HCT116 (cell line): ENCODE measurements around the gene KLHL22. TPM values are rescaled to one million over a fixed set of nuclear protein-coding genes. Genes with fewer than 3 reads are reported as not detected.

Source experiments
- ATAC-seq: fragments of 200-7000 bp; cut with Tn5 transposase; 2 replicates; pipeline ENCODE4 v1.9.1; 2020; ENCODE audit warnings: mild to moderate bottlenecking, moderate library complexity
- BruUV-seq: library from RNA; stranded (reverse); fragments of 400-500 nt; replicated peaks from 2 replicates; lab custom pipeline; 2021; lab: Mats Ljungman, UMichigan
- CTCF ChIA-PET: fragments of 300-600 bp; sonication (Branson Sonifier 250); formaldehyde crosslinking; loops from one replicate; lab custom pipeline; 2021; ENCODE audit warnings: antibody characterized with exemption; lab: Charles Lee
- POLR2A ChIA-PET: fragments of 300-600, 350-600 bp; sonication (Branson Sonifier 250); formaldehyde crosslinking; loops from one replicate; lab custom pipeline; 2021; ENCODE audit warnings: antibody characterized with exemption; lab: Charles Lee
- RAD21 ChIA-PET, 2 experiments: fragments of 300-600 bp; sonication (Branson Sonifier 250); formaldehyde crosslinking; loops; one replicate each; lab custom pipeline; 2023; ENCODE audit warnings: low total read pairs in 2 of 2; ENCODE audit not compliant: uncharacterized antibody in 2 of 2, unreplicated experiment in 2 of 2, low non-redundant PET in 1 of 2; lab: Charles Lee
- DNase-seq: peaks from one replicate; pipeline ENCODE4 v3.0.0-alpha.2; 2010; ENCODE audit warnings: low read depth, low spot score
- H2AFZ ChIP-seq: fragments of 200-600 bp; shearing (Covaris generic), sonication (generic); 2 replicates; pipeline ENCODE4 v1.6.1; 2017; ENCODE audit warnings: low read depth, mixed run types, mixed read lengths, antibody characterized with exemption, low read length; ENCODE audit not compliant: poor library complexity, severe bottlenecking
- H3K27ac ChIP-seq: 2 replicates; pipeline ENCODE4 v1.5.1; 2012; ENCODE audit warnings: low read depth, low read length
- H3K27me3 ChIP-seq: fragments of 200-600 bp; sonication (generic); 2 replicates; pipeline ENCODE4 v1.6.1; 2016; ENCODE audit warnings: mixed run types, low read length, mixed read lengths; ENCODE audit not compliant: insufficient read depth
- H3K36me3 ChIP-seq, 2 experiments: fragments of 200-500 bp in 1 of 2; fragments of 200-600 bp in 1 of 2; sonication (Bioruptor generic) in 1 of 2; sonication (generic) in 1 of 2; 2 replicates each; pipeline versions ENCODE4 v1.5.1 to v1.6.1; 2014 to 2016; ENCODE audit warnings: low read length in 2 of 2, inconsistent platforms in 1 of 2, mixed read lengths in 1 of 2, mixed run types in 1 of 2; ENCODE audit not compliant: insufficient read depth in 2 of 2, control insufficient read depth in 1 of 2
- H3K4me1 ChIP-seq, 2 experiments: fragments of 200-600 bp in 1 of 2; sonication (generic) in 1 of 2; 2 replicates each; pipeline versions ENCODE4 v1.5.1 to v1.6.1; 2012 to 2017; ENCODE audit warnings: low read length in 2 of 2, inconsistent platforms in 1 of 2, mild to moderate bottlenecking in 1 of 2, mixed read lengths in 1 of 2, mixed run types in 1 of 2, moderate library complexity in 1 of 2; ENCODE audit not compliant: insufficient read depth in 2 of 2, control insufficient read depth in 1 of 2
- H3K4me2 ChIP-seq: fragments of 200-600 bp; sonication (generic); 2 replicates; pipeline ENCODE4 v1.6.1; 2017; ENCODE audit warnings: mixed run types, low read length, mixed read lengths
- H3K4me3 ChIP-seq, 2 experiments: fragments of 200-600 bp in 1 of 2; sonication (generic) in 1 of 2; replicated peaks in 1 of 2; 2 replicates each; pipeline ENCODE4 v1.5.1; 2011 to 2016; ENCODE audit warnings: low read length in 2 of 2, control low read depth in 1 of 2, low read depth in 1 of 2, mild to moderate bottlenecking in 1 of 2, mixed read lengths in 1 of 2, mixed run types in 1 of 2
- H3K79me2 ChIP-seq: fragments of 200-600 bp; sonication (generic); 2 replicates; pipeline ENCODE4 v1.6.1; 2017; ENCODE audit warnings: mild to moderate bottlenecking, mixed run types, low read length, moderate library complexity, mixed read lengths; ENCODE audit not compliant: insufficient read depth
- H3K9ac ChIP-seq: fragments of 200-600 bp; sonication (generic); 2 replicates; pipeline ENCODE4 v1.6.1; 2016; ENCODE audit warnings: low read length, mixed read lengths
- H3K9me2 ChIP-seq: fragments of 200-600 bp; sonication (generic), shearing (Covaris generic); 2 replicates; pipeline ENCODE4 v1.6.1; 2017; ENCODE audit warnings: mixed run types, mild to moderate bottlenecking, moderate library complexity; ENCODE audit not compliant: insufficient read depth
- H3K9me3 ChIP-seq, 2 experiments: fragments of 200-500 bp in 1 of 2; fragments of 200-600 bp in 1 of 2; sonication (Bioruptor generic) in 1 of 2; sonication (generic) in 1 of 2; 2 replicates each; pipeline ENCODE4 v1.6.1; 2014 to 2017; ENCODE audit warnings: low read length in 2 of 2, mixed read lengths in 2 of 2, inconsistent platforms in 1 of 2, low read depth in 1 of 2, mild to moderate bottlenecking in 1 of 2, mixed run types in 1 of 2, moderate library complexity in 1 of 2; ENCODE audit not compliant: control insufficient read depth in 1 of 2, insufficient read depth in 1 of 2
- H4K20me1 ChIP-seq: fragments of 200-600 bp; sonication (generic), shearing (Covaris generic); 2 replicates; pipeline ENCODE4 v1.6.1; 2017; ENCODE audit warnings: mixed run types, mild to moderate bottlenecking, moderate library complexity; ENCODE audit not compliant: insufficient read depth
- ATF3 ChIP-seq: IDR thresholded peaks from 2 replicates; pipeline ENCODE4 v1.6.1; 2012
- CBX3 ChIP-seq: IDR thresholded peaks from 2 replicates; pipeline ENCODE4 v1.6.1; 2012; ENCODE audit warnings: low read depth
- CEBPB ChIP-seq: IDR thresholded peaks from 2 replicates; pipeline ENCODE4 v1.6.1; 2012; ENCODE audit warnings: low read depth
- CTCF ChIP-seq, 3 experiments: fragments of 200-600 bp in 1 of 3; sonication (generic) in 1 of 3; IDR thresholded peaks in 2 of 3; conservative IDR thresholded peaks in 1 of 3; 2 replicates each; pipeline ENCODE4 v1.5.1; 2012 to 2017; ENCODE audit warnings: low read depth in 2 of 3, low read length in 2 of 3, antibody characterized with exemption in 1 of 3, borderline replicate concordance in 1 of 3, control low read depth in 1 of 3, mild to moderate bottlenecking in 1 of 3, mixed read lengths in 1 of 3, mixed run types in 1 of 3, moderate library complexity in 1 of 3; ENCODE audit not compliant: insufficient read depth in 1 of 3
- EZH2phosphoT487 ChIP-seq: fragments of 200-600 bp; IDR thresholded peaks from 2 replicates; pipeline ENCODE4 v1.6.1; 2018; ENCODE audit warnings: antibody characterized with exemption, borderline replicate concordance
- FOSL1 ChIP-seq: IDR thresholded peaks from 2 replicates; pipeline ENCODE4 v1.6.1; 2012; ENCODE audit warnings: low read depth
- JUND ChIP-seq: IDR thresholded peaks from 2 replicates; pipeline ENCODE4 v1.6.1; 2012
- POLR2A ChIP-seq: IDR thresholded peaks from 2 replicates; pipeline ENCODE4 v1.7.0; 2011; ENCODE audit warnings: borderline replicate concordance; ENCODE audit not compliant: insufficient read depth, insufficient read length; ENCODE audit errors: extremely low read depth
- POLR2AphosphoS5 ChIP-seq: IDR thresholded peaks from 2 replicates; pipeline ENCODE4 v1.6.1; 2011; ENCODE audit warnings: mild to moderate bottlenecking, low read depth, low read length, moderate library complexity
- SP1 ChIP-seq: IDR thresholded peaks from 2 replicates; pipeline ENCODE4 v1.6.1; 2012; ENCODE audit warnings: low read depth
- SRF ChIP-seq: IDR thresholded peaks from 2 replicates; pipeline ENCODE4 v1.6.1; 2012; ENCODE audit warnings: low read depth
- TCF7L2 ChIP-seq: IDR thresholded peaks from 2 replicates; pipeline ENCODE4 v1.7.0; 2011; ENCODE audit warnings: borderline replicate concordance, inconsistent platforms; ENCODE audit not compliant: insufficient read depth, insufficient read length; ENCODE audit errors: extremely low read depth
- YY1 ChIP-seq: IDR thresholded peaks from 2 replicates; pipeline ENCODE4 v1.6.1; 2011; ENCODE audit warnings: low read length, low read depth, moderate library complexity, mild to moderate bottlenecking; ENCODE audit not compliant: insufficient replicate concordance; ENCODE audit errors: extremely low read depth
- ZFX ChIP-seq: fragments of 450-650 bp; IDR thresholded peaks from 2 replicates; pipeline ENCODE4 v1.6.1; 2017
- intact Hi-C: fragments of 100-400 bp; cut with micrococcal nuclease; formaldehyde crosslinking; loops from 2 replicates; pipeline ENCODE4 v1.10.0; 2022
- total RNA-seq: library from RNA; stranded (reverse); gene quantifications from one replicate; pipeline ENCODE4 v1.2.1, GENCODE V29; 2021; ENCODE audit not compliant: unreplicated experiment
- TF ChIP-seq, protein P1 (sequence below): IDR thresholded peaks from 2 replicates; pipeline ENCODE4 v1.6.1; 2012
- TF ChIP-seq, protein P2 (sequence below): IDR thresholded peaks from 2 replicates; pipeline ENCODE4 v1.6.1; 2012; ENCODE audit warnings: low read depth

Gene KLHL22
- total RNA-seq, 1 experiment from 2014 or later = 16.4 TPM

GRCh38 chr22:20434773-20435172 lies 60.8 kb downstream of the KLHL22 start (continued):
- TF ChIP-seq ATF3 (no peak), ZFX (no peak), YY1 (no peak)

DNA sequence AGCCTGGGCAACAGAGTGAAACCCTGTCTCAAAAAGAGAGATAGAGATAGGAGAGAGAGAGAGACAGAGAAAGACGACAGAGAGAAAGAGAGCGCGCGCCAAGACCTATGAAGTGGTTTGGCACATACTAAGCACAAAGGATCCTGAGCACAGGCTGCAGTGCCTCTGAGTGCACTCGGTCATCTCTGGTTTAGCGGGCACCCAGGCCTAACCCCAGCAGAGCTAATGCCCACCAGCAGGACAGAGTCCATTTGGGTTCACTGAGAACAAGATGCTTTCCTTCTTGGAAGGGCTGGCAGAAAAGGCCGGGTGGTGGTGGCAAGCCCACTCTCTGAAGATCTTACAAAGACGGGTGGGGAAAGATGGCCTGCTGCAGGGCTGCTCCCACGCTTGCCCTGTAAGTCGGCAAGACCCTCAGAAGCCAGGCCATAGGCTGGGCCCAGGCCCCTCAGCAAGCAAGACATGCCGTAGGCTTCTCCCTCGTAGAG lies 61.3 kb downstream of the KLHL22 start:
- RAD21 ChIA-PET = interaction anchor here in 1 of 2 experiments (0.6 kb wide), 1 partner anchor 16 kb away, joined by 3 read pairs; no protein-coding TSS in a partner anchor
- H3K4me3 ChIP-seq = no peak overlapping the region
- DNase-seq = no peak
- no peaks in the 10 kb centered on the region for H3K36me3 ChIP-seq
- no peak overlapping the region for H2AFZ ChIP-seq
- no peaks in the 10 kb centered on the region for H3K27me3 ChIP-seq
- H3K4me2 ChIP-seq = no peak overlapping the region
- CTCF ChIA-PET = interaction anchor here (0.6 to 1.2 kb wide), 2 partner anchors 16 to 22 kb away, joined by 3 to 4 read pairs; no protein-coding TSS in a partner anchor
- H3K9me3 ChIP-seq = no peaks in the 10 kb centered on the region
- ATAC-seq = no peak
- no peaks in the 10 kb centered on the region for H3K9me2 ChIP-seq
- H4K20me1 ChIP-seq = no peaks in the 10 kb centered on the region
- intact Hi-C loops = no loop called here
- no peak overlapping the region for H3K9ac ChIP-seq
- no peak overlapping the region for H3K27ac ChIP-seq
- BruUV-seq = no TSS peak
- peaks cover 12 to 26% of the 10 kb centered on the region in 2 experiments for H3K4me1 ChIP-seq
- POLR2A ChIA-PET = no interaction called here
- H3K79me2 ChIP-seq = no peaks in the 10 kb centered on the region
- TF ChIP-seq CBX3 (no peak), FOSL1 (no peak), JUND (no peak), TCF7L2 (no peak), CEBPB (no peak), POLR2A (no peak), EZH2phosphoT487 (no peak), SP1 (no peak), ZFX (no peak), ATF3 (no peak), SRF (no peak), POLR2AphosphoS5 (no peak), YY1 (no peak), CTCF (IDR thresholded peaks at IDR 0.05 in 2 of 3, conservative IDR thresholded peaks at IDR 0.05 in 1 of 3; ENCODE audit: borderline replicate concordance in 1 of 3, insufficient read depth in 1 of 3, low read depth in 2 of 3, low read length in 2 of 3) (no peak)
- TF ChIP-seq, protein P1, sequence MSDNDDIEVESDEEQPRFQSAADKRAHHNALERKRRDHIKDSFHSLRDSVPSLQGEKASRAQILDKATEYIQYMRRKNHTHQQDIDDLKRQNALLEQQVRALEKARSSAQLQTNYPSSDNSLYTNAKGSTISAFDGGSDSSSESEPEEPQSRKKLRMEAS = no peak
- TF ChIP-seq, protein P2, sequence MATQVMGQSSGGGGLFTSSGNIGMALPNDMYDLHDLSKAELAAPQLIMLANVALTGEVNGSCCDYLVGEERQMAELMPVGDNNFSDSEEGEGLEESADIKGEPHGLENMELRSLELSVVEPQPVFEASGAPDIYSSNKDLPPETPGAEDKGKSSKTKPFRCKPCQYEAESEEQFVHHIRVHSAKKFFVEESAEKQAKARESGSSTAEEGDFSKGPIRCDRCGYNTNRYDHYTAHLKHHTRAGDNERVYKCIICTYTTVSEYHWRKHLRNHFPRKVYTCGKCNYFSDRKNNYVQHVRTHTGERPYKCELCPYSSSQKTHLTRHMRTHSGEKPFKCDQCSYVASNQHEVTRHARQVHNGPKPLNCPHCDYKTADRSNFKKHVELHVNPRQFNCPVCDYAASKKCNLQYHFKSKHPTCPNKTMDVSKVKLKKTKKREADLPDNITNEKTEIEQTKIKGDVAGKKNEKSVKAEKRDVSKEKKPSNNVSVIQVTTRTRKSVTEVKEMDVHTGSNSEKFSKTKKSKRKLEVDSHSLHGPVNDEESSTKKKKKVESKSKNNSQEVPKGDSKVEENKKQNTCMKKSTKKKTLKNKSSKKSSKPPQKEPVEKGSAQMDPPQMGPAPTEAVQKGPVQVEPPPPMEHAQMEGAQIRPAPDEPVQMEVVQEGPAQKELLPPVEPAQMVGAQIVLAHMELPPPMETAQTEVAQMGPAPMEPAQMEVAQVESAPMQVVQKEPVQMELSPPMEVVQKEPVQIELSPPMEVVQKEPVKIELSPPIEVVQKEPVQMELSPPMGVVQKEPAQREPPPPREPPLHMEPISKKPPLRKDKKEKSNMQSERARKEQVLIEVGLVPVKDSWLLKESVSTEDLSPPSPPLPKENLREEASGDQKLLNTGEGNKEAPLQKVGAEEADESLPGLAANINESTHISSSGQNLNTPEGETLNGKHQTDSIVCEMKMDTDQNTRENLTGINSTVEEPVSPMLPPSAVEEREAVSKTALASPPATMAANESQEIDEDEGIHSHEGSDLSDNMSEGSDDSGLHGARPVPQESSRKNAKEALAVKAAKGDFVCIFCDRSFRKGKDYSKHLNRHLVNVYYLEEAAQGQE = no peak
